ENCODE data around the gene CFAP100. TPM values are rescaled to one million over a fixed set of nuclear protein-coding genes. Genes with fewer than 3 reads are reported as not detected.

CFAP100 gene
- total and polyA plus RNA-seq, 10 of the 15 experiments (the other 5 are each of a cell fraction or from before 2014, with no cell fraction given) = 0.04 to 0.27 TPM; not detected in 8

DNA sequence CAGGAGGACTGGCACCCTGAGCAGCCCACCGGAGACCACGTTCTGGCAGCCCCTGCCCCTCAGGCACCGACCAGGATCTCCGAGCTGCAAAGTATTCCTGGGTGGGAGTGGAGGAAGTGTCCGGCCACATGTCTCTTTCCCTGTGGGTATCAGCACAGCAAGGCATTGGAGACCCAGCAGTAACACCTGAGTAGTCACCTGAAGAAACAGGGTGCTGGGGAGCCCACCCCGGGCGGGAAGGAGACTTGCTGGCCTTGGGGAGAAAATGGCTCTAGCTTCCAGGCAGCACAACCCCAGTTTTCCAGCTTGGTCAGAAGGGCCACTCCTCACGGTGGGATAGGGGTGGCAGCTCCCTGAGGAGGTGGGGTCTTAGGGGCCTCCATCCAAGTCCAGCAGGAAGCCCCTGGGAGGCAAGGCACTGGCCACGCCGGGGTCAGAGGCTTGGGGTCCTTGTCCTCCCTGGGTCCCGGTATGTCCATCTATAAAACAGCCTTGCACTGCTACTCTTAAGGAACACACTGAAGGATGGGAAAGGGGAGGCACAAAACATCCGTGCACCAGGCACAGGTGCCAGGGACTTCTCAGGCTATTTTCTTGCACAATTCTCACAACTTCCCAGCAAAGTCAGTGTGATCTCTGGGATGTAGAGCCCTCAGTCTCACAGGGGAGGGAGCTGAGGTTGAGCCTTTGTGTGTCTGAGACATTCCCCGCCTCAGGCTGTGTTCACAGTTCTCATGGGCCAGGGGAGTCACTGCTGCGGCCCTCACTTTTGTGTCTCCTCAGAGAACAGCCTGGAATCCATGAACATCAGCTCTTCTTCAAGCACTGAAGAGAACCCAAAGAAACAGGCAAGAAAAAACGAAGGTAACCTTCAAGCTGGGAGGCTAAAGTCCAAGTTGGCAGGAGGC is 11.9 kb downstream of the CFAP100 start:
- TF ChIP-seq STAT3 (IDR thresholded peaks at IDR 0.05; ENCODE audit: low read depth, low read length) (no peak), GABPA (IDR thresholded peaks at IDR 0.05; ENCODE audit: low read depth) (no peak), TBL1XR1 (IDR thresholded peaks at IDR 0.05; ENCODE audit: low read depth, low read length) (no peak), NR2F1 (conservative IDR thresholded peaks at IDR 0.05) (no peak), SUPT20H (IDR thresholded peaks at IDR 0.05; ENCODE audit: borderline replicate concordance, control insufficient read depth, low read depth, low read length) (no peak), SREBF2 (IDR thresholded peaks at IDR 0.05; ENCODE audit: low read length) (no peak), ASH2L (IDR thresholded peaks at IDR 0.05; ENCODE audit: borderline replicate concordance, low read depth) (no peak), ESRRA (IDR thresholded peaks at IDR 0.05; ENCODE audit: low read length) (no peak), NRF1 (conservative IDR thresholded peaks at IDR 0.05; ENCODE audit: low read depth, low read length) (no peak), TARDBP (IDR thresholded peaks at IDR 0.05; ENCODE audit: borderline replicate concordance) (no peak)
- TF ChIP-seq, protein P1, sequence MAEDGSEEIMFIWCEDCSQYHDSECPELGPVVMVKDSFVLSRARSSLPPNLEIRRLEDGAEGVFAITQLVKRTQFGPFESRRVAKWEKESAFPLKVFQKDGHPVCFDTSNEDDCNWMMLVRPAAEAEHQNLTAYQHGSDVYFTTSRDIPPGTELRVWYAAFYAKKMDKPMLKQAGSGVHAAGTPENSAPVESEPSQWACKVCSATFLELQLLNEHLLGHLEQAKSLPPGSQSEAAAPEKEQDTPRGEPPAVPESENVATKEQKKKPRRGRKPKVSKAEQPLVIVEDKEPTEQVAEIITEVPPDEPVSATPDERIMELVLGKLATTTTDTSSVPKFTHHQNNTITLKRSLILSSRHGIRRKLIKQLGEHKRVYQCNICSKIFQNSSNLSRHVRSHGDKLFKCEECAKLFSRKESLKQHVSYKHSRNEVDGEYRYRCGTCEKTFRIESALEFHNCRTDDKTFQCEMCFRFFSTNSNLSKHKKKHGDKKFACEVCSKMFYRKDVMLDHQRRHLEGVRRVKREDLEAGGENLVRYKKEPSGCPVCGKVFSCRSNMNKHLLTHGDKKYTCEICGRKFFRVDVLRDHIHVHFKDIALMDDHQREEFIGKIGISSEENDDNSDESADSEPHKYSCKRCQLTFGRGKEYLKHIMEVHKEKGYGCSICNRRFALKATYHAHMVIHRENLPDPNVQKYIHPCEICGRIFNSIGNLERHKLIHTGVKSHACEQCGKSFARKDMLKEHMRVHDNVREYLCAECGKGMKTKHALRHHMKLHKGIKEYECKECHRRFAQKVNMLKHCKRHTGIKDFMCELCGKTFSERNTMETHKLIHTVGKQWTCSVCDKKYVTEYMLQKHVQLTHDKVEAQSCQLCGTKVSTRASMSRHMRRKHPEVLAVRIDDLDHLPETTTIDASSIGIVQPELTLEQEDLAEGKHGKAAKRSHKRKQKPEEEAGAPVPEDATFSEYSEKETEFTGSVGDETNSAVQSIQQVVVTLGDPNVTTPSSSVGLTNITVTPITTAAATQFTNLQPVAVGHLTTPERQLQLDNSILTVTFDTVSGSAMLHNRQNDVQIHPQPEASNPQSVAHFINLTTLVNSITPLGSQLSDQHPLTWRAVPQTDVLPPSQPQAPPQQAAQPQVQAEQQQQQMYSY (CRISPR knock-in tag; IDR thresholded peaks at IDR 0.05) = no peak
- TF ChIP-seq, protein P2, sequence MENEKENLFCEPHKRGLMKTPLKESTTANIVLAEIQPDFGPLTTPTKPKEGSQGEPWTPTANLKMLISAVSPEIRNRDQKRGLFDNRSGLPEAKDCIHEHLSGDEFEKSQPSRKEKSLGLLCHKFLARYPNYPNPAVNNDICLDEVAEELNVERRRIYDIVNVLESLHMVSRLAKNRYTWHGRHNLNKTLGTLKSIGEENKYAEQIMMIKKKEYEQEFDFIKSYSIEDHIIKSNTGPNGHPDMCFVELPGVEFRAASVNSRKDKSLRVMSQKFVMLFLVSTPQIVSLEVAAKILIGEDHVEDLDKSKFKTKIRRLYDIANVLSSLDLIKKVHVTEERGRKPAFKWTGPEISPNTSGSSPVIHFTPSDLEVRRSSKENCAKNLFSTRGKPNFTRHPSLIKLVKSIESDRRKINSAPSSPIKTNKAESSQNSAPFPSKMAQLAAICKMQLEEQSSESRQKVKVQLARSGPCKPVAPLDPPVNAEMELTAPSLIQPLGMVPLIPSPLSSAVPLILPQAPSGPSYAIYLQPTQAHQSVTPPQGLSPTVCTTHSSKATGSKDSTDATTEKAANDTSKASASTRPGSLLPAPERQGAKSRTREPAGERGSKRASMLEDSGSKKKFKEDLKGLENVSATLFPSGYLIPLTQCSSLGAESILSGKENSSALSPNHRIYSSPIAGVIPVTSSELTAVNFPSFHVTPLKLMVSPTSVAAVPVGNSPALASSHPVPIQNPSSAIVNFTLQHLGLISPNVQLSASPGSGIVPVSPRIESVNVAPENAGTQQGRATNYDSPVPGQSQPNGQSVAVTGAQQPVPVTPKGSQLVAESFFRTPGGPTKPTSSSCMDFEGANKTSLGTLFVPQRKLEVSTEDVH (IDR thresholded peaks at IDR 0.05; ENCODE audit: low read depth, partially characterized antibody) = no peak
- intact Hi-C loops (cut with micrococcal nuclease; ENCODE audit: unreplicated experiment) (no loop called here), in situ Hi-C loops (cut with MboI) (no loop called here)
- SMC1A ChIA-PET (ENCODE audit: uncharacterized antibody, unreplicated experiment) = interaction anchor here (0.6 kb wide), 1 partner anchor 585 kb away, joined by 3 read pairs; no protein-coding TSS in a partner anchor
- Histone ChIP-seq H3K9ac (ENCODE audit: control insufficient read depth, insufficient read depth, low read length) (no peak overlapping the region), H3K4me3 (no peak overlapping the region), H3K36me3 (ENCODE audit: control insufficient read depth in 2 of 2, insufficient read depth in 2 of 2, low read length in 1 of 2) (no peaks in the 10 kb centered on the region), H3K79me2 (ENCODE audit: control insufficient read depth, insufficient read depth, low read length) (no peaks in the 10 kb centered on the region), H3K27ac (ENCODE audit: control insufficient read depth, insufficient read depth) (no peak overlapping the region), H3K4me1 (ENCODE audit: control insufficient read depth, insufficient read depth, low read length) (no peaks in the 10 kb centered on the region), H2AFZ (ENCODE audit: control insufficient read depth, low read depth, low read length) (no peak overlapping the region), H3K27me3 (replicated peaks in 1 of 2; ENCODE audit: control insufficient read depth in 2 of 2, insufficient read depth in 2 of 2, low read length in 1 of 2) (peaks cover 0 to 2% of the 10 kb centered on the region in 2 experiments; a peak in 2 of 4 replicates), H3K9me3 (replicated peaks; ENCODE audit: control insufficient read depth, insufficient read depth, low read length) (no peaks in the 10 kb centered on the region), H3K4me2 (ENCODE audit: control insufficient read depth, insufficient read depth) (no peak overlapping the region), H4K20me1 (ENCODE audit: control insufficient read depth, insufficient read depth) (no peaks in the 10 kb centered on the region)
- RAD21 ChIA-PET (ENCODE audit: unreplicated experiment) = no interaction called here
- 30% methylated on average over 15 of the region's 15 CpGs for WGBS (ENCODE audit: insufficient coverage, insufficient replicate concordance, low lambda C conversion rate, missing lambda C conversion rate)
- FAIRE-seq = no peak
- CTCF ChIA-PET = no interaction called here
- no peak for ATAC-seq
- POLR2A ChIA-PET = interaction anchor here (0.5 kb wide), 1 partner anchor 19 kb away, joined by 5 read pairs; no protein-coding TSS in a partner anchor
- DNase-seq (ENCODE audit: low read depth, low spot score) = no peak
- BruUV-seq (replicated peaks) = no TSS peak

Data from GM12878 (cell line).